Measurements from ENCODE around the gene ZMYND15. TPM values are rescaled to one million over a fixed set of nuclear protein-coding genes. Genes with fewer than 3 reads are reported as not detected.

ZMYND15 gene
- total and polyA plus RNA-seq, 2 of the 13 experiments (the other 11 are each of a cell fraction or from before 2014, with no cell fraction given), result 0.24 to 2.7 TPM

DNA sequence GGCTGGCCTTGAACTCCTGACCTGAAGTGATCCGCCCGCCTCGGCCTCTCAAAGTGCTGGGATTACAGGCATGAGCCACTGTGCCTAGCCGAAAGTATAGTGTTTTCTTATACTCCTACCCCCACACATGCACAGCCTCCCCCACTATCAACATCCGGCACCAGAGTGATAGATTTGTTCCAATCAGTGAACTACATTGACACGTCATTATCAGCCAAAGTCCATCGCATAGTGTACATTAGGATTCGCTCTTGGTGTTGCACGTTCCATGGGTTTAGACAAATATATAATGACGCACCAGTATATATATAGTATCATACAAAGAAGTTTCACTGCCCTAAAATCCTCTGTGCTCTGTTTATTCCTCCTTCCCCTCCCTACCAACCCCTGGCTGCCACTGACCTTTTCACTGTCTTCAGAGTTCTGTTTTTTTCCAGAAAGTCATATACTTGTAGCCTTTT, 20.2 kb downstream of the ZMYND15 start (continued):
- TF ChIP-seq ZNF816 (CRISPR knock-in tag; IDR thresholded peaks at IDR 0.05; ENCODE audit: borderline replicate concordance) (no peak; the same call in 1 of the 2 replicates), MATR3 (CRISPR knock-in tag; IDR thresholded peaks at IDR 0.05) (no peak), TBX2 (CRISPR knock-in tag; IDR thresholded peaks at IDR 0.05; ENCODE audit: borderline replicate concordance) (peak; percentile 96), ZNF264 (CRISPR knock-in tag; IDR thresholded peaks at IDR 0.05) (no peak), ZNF549 (CRISPR knock-in tag; IDR thresholded peaks at IDR 0.05) (no peak), YEATS4 (CRISPR knock-in tag; IDR thresholded peaks at IDR 0.05; ENCODE audit: borderline replicate concordance) (peak; percentile 49; the same call in 1 of the 2 replicates), ZNF766 (CRISPR knock-in tag; IDR thresholded peaks at IDR 0.05; ENCODE audit: borderline replicate concordance) (0 out of 2 replicates have a peak, but pooled peaks have one; percentile 59), SMC3 (IDR thresholded peaks at IDR 0.05; ENCODE audit: low read length) (no peak; the same call in 1 of the 2 replicates), ZNF350 (CRISPR knock-in tag; IDR thresholded peaks at IDR 0.05; ENCODE audit: borderline replicate concordance, low read depth) (peak; percentile 69), ZNF598 (CRISPR knock-in tag; IDR thresholded peaks at IDR 0.05; ENCODE audit: borderline replicate concordance) (no peak), IRX3 (CRISPR knock-in tag; IDR thresholded peaks at IDR 0.05; ENCODE audit: borderline replicate concordance, low read depth) (no peak), ZNF30 (CRISPR knock-in tag; IDR thresholded peaks at IDR 0.05) (no peak), TRIM22 (IDR thresholded peaks at IDR 0.05) (no peak), ZNF552 (CRISPR knock-in tag; IDR thresholded peaks at IDR 0.05; ENCODE audit: borderline replicate concordance) (no peak), ZNF839 (CRISPR knock-in tag; IDR thresholded peaks at IDR 0.05; ENCODE audit: borderline replicate concordance) (no peak), ZNF629 (CRISPR knock-in tag; conservative IDR thresholded peaks at IDR 0.05) (no peak), XRCC5 (optimal IDR thresholded peaks at IDR 0.05; ENCODE audit: low read length) (no peak), ZNF639 (CRISPR knock-in tag; conservative IDR thresholded peaks at IDR 0.05) (no peak)
- TF ChIP-seq, protein P1, sequence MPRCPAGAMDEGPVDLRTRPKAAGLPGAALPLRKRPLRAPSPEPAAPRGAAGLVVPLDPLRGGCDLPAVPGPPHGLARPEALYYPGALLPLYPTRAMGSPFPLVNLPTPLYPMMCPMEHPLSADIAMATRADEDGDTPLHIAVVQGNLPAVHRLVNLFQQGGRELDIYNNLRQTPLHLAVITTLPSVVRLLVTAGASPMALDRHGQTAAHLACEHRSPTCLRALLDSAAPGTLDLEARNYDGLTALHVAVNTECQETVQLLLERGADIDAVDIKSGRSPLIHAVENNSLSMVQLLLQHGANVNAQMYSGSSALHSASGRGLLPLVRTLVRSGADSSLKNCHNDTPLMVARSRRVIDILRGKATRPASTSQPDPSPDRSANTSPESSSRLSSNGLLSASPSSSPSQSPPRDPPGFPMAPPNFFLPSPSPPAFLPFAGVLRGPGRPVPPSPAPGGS (CRISPR knock-in tag; IDR thresholded peaks at IDR 0.05), result no peak
- TF ChIP-seq, protein P2, sequence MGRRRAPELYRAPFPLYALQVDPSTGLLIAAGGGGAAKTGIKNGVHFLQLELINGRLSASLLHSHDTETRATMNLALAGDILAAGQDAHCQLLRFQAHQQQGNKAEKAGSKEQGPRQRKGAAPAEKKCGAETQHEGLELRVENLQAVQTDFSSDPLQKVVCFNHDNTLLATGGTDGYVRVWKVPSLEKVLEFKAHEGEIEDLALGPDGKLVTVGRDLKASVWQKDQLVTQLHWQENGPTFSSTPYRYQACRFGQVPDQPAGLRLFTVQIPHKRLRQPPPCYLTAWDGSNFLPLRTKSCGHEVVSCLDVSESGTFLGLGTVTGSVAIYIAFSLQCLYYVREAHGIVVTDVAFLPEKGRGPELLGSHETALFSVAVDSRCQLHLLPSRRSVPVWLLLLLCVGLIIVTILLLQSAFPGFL (CRISPR knock-in tag; IDR thresholded peaks at IDR 0.05), result no peak
- TF ChIP-seq, protein P3, sequence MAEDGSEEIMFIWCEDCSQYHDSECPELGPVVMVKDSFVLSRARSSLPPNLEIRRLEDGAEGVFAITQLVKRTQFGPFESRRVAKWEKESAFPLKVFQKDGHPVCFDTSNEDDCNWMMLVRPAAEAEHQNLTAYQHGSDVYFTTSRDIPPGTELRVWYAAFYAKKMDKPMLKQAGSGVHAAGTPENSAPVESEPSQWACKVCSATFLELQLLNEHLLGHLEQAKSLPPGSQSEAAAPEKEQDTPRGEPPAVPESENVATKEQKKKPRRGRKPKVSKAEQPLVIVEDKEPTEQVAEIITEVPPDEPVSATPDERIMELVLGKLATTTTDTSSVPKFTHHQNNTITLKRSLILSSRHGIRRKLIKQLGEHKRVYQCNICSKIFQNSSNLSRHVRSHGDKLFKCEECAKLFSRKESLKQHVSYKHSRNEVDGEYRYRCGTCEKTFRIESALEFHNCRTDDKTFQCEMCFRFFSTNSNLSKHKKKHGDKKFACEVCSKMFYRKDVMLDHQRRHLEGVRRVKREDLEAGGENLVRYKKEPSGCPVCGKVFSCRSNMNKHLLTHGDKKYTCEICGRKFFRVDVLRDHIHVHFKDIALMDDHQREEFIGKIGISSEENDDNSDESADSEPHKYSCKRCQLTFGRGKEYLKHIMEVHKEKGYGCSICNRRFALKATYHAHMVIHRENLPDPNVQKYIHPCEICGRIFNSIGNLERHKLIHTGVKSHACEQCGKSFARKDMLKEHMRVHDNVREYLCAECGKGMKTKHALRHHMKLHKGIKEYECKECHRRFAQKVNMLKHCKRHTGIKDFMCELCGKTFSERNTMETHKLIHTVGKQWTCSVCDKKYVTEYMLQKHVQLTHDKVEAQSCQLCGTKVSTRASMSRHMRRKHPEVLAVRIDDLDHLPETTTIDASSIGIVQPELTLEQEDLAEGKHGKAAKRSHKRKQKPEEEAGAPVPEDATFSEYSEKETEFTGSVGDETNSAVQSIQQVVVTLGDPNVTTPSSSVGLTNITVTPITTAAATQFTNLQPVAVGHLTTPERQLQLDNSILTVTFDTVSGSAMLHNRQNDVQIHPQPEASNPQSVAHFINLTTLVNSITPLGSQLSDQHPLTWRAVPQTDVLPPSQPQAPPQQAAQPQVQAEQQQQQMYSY (CRISPR knock-in tag; IDR thresholded peaks at IDR 0.05), result no peak
- TF ChIP-seq, protein P4, sequence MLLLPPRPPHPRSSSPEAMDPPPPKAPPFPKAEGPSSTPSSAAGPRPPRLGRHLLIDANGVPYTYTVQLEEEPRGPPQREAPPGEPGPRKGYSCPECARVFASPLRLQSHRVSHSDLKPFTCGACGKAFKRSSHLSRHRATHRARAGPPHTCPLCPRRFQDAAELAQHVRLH (CRISPR knock-in tag; IDR thresholded peaks at IDR 0.05; ENCODE audit: borderline replicate concordance, low read depth), result peak; percentile 56; the same call in 1 of the 2 replicates
